COLO668 (cell line): ENCODE data around the gene LBHD2.
"Not testable (repeated sequence)": the region's sequence is repeated elsewhere in the genome, so short reads cannot be mapped to it uniquely, and the experiment has no call there.

Experiments used
- DNase-seq: peaks from one replicate; lab custom pipeline; 2025; ENCODE audit not compliant: unreplicated experiment; lab: John Stamatoyannopoulos, UW

Gene LBHD2

DNA sequence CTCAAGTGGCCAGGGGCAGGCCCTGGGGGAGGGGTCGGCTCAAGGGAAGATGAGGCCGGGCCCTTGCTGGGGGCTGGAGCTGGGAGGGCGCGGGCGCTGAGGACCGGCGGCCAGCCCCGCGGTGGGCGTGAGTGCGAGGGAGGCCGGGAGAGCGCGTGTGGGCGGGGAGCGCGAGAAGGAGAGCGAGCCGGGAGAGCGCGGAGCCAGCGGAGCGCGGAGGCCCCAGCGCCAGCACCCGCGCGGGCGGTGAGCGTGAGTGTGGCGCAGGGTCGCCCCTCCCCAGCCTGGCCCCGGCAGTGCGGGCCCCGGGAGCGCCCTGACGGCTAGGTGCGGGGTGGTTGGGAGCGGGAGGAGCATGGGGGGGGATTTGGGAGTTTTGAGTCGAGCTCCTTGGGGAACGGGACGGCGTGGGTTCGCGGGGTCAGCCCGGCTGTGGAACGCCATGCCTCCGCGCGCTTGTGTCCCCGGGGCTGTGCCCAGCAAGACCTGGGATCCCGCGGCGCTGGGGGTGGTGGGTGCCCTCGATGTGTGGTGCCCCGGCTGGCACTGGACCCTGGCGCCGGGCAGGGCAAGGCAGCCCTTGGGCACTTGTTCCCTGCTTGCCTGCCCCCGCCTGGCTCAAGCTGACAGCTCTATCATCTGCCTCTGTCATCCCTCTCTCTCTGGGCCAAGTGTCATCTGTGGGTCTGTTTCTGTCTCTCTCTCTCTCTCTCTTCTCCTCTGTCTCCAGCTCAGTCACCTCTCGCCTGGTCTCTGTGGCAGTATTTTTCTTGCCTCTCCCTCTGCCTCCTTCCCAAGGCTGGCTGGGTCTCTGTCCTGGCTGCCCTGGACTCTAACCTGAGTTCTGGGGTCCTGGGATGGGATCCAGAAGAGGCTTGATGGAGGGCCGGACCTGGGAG, at the start of gene LBHD2:
TSS of gene LBHD2 (plus strand) at position 190 of the 899 bp plus-strand sequence. CDS start 1,803 bp downstream, outside the sequence.
- no peak for DNase-seq

DNA sequence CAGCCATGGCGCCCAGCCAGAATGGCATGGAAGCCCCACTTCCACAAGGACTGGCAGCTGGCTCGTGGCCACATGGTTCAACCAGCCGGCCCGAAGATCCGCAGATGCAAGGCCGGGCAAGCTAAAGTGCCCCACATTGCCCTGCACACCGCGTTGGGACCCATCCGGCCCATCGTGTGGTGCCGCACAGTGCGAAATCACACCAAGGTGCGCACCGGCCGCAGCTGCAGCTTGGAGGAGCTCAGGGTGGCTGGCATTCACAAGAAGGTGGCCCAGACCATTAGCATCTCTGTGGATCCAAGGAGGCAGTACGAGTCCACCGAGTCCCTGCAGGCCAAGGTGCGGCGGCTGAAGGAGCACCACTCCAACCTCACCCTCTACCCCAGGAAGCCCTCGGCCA, 42.5 kb upstream of the LBHD2 start:
- no peak for DNase-seq

DNA sequence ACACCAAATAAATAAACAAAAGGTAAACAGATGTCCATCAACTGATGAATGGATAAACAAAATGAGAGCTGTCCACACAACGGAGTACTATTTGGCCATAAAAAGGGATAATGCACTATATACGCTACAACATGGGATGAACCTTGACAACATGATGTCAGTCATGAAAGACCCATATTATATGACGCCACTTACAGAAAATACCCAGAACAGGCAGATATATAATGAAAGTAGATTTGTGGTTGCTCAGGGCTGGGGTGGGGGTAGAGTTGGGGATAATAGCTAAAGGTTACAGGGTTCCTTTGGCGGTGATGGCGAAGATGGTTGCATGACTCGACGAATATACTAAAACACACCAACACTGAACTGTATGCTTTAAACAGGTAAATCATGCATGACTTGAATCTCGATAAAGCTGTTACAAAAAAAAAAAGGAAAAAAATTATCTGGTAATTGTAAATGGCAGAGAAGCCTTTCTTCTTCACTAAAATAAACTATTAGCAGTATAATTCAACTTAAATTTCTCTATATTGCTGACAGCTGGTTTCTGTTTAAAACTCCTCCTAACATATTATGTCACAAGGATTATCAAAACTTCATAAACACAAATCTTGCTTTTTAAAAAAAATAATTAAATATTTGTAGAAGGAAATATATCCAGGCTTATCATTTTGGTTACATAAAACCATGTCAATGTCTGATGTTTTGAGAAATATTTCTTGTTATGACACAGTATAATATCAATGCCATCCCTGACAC, 40.6 kb upstream of the LBHD2 start:
- no peak for DNase-seq

DNA sequence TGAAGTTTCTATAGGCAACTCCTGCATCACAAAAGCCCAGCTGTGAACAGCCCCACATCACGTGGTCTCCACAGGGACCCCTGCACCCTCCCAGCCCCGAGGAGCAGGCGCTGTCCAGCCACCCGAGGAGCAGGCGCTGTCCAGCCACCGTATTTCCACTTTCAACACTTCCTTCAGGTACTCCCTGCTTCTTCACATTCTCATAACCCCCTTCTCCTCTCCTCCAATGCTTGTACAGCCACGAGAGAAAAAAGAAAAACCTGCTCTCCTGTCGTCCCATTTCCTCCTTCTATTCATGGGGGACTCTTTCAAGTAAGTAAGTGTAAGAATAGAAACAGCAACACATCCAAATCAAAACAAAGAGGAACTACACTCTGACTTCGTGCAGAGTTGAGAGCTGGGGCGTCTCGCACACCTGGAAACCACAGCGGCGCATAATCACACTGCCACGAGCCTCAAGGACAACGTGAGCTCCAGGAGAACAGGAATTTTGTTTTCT, 38.6 kb upstream of the LBHD2 start:
- DNase-seq = no peak

DNA sequence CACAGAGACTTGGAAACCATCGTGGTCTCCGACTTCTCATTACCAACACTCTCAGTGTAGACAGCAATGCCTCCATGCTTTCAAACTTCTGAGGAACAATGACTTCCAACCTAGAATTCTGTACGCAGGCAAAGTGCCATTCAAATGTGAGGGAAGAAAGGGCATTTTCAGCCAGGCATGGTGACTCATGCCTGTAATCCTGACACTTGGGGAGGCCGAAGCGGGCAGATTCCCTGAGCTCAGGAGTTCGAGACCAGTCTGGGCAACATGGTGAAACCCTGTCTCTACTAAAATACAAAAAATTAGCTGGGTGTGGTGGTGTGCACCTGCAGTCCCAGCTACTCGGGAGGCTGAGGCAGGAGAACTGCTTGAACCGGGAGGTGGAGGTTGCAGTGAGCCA, 36.6 kb upstream of the LBHD2 start:
- not testable (repeated sequence) for DNase-seq

DNA sequence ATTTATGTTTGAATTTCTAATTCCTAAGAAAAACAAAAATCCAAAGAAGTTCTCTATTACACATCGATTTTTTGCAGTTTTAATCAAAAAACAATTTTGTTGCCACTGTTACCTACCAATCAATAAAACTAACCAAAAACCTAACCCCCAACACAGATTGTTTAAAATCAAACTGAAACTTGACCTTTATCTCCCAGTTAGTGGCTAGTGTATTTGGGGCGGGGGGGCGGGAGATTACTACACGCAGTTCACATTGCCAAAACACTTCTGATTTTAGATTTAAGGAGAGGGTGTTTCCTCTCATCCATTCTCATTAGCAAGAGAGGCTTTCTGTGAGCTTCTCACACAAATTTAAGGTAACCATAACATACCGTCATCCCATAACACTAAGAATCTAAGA, 33.1 kb upstream of the LBHD2 start:
- no peak for DNase-seq

DNA sequence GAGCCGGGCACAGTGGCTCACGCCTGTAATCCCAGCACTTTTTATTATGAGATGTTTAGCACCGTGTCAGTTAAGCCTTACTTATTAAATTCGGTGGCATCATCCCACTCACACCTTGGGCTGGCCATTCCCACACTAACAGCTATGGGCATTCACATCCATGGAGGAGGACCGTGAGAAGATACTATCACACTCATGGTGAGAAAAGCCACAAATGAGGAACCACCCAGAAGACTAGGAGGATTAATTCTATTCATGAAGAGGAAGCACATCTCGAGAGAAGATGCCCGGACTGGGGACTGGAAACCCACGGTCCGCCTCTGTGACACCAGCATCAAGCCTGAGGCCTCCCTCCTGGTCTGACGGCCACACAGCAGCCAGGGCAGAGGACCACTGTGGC, 31.6 kb upstream of the LBHD2 start:
- DNase-seq = no peak

DNA sequence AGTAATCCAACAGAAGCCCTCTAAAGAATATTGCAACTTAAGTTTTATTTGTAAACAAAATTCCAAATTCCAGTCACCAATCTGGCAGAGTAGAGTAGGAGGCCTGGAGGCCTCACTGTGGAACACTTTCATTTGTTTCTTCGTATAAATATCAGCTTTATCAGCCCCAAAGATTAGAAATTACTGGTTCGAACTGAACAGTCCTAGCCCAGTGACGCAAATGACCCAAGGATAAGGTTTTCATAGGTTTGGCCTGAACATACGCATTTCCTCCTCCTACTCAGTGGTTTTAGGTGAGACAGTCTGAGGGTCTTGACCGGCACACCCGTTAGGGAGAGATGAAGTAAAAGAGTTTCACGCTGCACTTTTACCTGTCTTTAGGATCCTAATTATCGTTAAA, 28.3 kb upstream of the LBHD2 start:
- DNase-seq = no peak

DNA sequence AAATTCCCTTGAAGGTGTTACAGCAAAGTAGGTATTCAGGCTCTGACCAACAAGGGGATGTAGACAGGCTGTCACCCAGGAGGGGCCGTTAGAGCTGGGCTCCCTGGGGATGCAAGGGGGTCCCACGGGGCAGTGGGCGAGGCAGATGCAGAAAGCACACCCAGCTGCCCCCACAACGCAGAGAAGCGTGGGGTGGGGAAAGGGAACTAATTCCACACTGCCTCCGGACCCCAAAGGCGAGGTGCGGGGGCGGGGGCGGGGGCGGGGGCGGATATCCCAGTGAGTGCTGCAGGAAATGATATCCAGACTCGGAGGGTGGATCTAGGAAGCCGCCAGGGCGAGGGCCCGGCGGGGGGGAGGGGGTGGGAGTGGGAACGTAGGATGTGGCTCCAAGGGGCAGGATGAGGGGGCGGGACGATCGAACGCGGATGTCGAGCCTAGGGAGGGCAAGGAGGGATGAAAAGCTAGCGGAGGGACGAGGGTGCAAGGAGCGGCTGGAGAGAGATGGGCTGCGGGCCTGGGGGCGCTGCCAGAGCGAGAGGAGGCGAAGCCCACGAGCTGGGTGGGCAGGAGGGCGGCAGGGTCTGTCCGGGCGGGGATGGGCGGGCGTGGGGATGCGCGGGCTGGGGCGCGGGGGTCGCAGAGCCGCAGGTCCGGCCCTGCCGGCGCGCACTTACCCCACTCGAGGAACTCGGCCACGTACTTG, 27.5 kb upstream of the LBHD2 start:
- peak; percentile 68 for DNase-seq

DNA sequence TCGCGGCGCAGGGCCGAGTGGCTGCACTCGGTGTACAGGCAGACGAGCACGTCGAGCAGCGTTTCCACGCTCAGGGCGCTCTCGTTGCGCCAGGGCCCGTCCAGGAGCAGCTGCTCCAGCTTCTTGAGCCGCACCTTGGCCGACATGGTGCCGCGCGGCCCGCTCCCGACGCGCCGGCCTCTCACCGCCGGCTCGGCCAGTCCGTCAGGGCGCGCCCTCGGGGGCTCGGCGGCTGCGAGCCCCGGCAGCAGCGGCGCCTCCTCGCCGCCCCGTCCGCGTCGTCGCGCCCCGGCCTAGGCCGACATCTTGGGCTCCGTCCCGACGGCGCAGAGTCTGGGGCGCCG, 27.0 kb upstream of the LBHD2 start:
- DNase-seq = no peak

DNA sequence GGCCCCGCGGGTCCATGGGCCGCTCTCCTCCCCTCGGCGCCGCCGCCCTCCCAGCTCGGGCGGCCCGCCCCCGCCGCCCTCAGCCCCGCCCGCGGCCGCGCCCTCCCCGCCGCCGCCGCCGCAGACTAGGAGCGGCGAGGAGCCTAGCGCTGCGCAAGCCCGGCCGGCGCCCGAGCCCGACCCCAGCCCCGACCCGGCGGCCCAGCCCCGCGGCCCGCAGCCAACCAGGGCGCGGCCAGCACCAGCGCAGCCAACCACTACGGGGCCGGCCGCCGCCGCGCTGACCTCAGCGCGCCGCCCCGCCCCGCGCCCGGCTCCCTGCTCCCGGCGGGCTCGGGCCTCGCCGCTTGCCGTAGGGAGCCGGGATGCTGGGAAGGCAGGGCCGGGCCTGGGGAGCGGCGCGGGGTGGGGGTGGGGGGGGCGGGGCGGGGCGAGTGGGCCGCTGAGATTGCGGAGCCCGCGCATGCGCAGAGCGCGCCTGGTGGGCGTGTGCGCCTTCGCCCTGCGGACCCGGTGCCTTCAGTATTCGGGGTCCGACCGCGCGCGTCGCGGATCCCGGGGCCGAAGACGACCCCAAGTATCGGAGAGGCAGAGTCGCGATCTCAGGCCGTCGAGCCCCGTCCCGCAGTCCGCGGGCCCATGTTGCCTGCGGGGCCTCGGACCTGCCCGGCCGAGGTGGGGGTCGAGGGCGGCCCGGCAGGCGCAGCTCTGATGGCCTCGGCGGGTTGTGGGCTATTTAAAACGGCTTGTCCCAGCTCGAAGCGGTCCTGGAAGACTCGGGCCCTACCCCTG, 26.4 kb upstream of the LBHD2 start, which contains the start of gene CDC42BPB:
TSS of gene CDC42BPB (minus strand) at position 178 of the 792 bp plus-strand sequence. CDS start 376 bp downstream, outside the sequence.
- DNase-seq = peak; percentile 97

DNA sequence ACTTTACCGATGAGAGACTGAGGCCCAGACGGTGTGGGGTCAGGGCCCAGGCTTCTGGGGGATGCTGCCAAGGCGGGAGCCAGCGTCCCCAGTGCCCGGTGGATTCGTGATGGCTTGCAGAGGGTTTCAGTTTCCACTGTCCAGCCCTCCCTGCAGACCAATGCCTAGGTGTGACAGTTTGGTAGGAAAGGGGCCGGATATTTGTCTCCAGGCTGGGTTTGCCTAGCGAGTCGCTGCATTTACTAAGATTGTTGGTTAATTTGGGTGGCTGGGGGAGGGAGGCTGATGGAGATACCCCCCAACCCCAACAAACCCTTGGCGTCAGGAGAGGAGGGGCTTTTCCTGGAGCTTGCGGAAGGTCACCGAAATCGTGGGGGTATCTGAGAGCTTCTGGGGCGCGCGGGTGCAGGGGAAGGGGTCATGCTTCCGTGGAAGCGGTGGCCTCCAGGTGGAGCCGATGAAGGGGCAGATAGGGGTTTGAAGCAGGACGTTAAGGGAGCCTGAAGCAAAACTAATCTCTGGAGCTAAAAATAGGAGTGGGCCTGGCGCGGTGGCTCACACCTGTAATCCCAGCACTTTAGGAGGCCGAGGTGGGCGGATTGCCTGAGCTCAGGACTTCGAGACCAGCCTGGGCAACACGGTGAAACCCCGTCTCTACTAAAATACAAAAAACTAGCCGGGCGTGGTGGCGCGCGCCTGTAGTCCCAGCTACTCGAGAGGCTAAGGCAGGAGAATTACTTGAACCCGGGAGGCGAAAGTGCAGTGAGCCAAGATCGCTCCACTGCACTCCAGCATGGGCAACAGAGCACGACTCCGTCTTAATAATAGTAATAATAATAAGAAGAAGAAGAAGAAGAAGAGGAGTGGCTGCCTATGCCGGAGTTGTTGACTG, 25.6 kb upstream of the LBHD2 start:
- DNase-seq = no peak

DNA sequence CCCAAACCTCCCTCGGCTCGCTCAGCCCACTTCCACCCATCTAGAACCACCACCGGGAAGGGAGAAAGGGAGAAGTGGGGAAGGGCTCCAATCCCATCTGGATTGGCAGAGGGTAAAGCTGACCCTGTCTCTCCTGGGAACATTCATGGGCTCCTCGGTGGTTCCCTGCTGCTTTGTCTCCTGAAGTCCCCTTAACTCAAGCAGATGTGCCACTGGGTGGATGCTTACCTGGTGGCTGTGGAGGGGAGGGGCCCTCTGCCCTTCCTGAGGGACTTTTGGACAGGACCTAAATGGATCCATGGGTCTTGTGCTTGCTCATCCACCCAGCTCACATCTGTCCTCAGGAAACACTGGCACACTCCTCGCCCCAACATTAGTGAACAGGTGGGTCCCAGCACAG, 24.5 kb upstream of the LBHD2 start:
- no peak for DNase-seq

DNA sequence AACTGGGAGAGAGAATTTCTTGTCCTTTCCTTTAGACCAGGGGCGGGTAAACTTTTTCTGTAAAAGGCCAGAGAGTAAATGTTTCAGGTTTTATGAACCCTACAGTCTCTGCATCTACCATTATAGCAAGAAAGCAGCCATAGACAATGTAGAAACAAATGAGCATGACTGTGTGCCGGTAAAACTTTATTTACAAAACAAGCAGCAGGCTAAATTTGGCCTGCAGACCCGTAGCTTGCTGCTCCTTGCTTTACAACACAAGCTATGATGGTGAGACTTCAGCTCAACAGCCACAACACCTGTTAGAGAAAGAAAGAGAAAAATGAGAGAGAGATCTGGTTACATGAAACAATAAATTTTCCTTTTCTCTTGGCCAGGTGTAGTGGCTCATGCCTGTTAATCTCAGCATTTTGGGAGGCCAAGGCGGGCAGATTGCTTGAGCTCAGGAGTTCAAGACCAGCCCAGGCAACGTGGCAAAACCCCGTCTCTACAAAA, 22.5 kb upstream of the LBHD2 start:
- no peak for DNase-seq

DNA sequence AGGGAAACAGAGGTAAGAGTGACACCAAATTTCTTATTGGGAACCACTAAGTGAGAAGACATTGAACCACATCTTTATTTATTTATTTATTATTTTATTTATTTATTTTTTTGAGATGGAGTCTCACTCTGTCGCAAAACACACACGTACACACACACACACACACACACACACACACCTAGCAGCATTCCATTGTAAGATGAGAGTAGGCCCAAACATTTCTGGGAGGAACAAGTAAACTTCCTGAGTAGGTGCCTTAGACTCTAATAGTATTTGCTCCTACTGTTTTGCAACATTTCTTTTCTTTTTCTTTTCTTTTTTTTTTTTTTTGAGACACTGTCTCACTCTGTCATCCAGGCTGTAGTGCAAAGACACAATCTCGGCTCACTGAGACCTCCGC, 19.6 kb upstream of the LBHD2 start:
- DNase-seq = no peak

DNA sequence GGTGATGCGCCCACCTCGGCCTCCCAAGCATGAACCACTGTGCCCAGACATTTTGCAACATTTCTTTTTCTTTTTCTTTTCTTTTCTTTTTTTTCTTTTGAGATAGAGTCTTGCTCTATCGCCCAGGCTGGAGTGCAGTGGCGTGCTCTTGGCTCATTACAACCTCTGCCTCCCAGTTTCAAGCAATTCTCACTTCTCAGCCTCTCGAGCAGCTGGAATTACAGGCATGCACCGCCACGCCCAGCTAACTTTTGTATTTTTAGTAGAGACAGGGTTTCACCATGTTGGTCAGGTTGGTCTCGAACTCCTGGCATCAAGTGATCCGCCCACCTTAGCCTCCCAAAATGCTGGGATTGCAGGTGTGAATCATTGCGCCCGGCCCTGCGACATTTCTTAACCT, 19.0 kb upstream of the LBHD2 start:
- no peak for DNase-seq

DNA sequence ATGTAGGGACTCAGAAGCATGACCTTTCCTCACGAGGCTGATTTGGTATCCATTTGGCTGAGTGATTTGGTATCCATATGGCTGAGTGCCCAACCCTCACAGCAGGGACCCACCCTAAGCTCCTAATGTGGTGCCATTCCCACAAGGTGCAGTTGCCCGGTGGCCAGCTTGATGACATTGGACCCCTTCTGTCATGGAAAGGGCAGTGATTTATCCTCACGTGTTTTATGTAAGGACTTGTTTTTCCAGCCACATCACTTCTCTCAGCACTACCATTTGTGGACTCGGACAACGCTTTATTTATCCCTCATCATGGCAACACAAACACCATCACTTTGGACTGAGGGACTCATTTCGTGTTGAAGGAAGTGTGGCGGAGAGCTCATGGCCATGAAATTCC, 18.1 kb upstream of the LBHD2 start:
- no peak for DNase-seq

DNA sequence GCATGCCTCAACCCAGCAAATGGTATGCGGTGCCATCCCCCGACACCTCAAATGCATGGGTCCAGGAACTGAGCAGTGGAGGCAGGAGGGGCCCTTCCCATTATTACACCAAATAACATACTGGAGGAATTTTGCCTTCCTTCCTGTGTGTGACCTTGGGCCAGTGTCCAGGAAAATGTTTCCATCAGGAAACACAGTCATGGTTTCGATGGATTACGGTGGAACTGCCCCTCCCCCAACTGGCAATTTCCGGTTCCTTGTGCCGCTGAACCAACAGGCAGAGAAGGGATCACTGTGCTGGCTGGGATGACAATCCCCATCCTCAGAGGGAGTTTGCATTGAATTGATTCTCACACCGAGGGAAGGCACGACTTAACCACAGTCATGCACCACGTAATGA, 17.6 kb upstream of the LBHD2 start:
- no peak for DNase-seq

DNA sequence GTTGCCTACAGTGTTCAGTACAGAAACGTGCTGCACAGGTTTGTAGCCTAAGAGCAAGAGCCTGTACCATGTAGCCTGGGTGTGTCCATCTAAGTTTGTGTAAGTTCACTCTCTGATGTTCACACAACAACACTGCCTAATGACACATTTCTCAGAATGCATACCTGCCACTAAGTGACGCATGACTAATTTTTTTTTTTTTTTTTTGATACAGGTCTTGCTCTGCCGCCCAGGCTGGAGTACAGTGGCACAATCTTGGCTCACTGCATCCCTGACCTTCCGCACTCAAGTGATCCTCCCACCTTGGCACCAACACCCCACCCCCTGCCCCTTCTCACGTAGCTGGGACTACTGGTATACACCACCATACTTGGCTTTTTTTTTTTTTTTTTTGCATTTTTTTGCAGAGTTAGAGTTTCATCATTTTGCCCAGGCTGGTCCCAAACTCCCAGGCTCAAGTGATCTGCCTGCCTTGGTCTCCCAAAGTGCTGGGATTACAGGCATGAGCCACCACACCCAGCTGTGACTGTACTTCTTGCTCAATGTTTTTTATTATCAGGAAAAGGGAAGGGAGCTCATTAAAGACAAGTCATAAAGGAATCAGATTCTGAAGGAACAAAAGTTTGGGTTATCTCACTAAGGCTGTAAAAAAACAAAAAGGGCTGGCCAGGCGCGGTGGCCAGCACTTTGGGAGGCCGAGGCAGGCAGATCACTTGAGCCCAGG, 16.6 kb upstream of the LBHD2 start:
- no peak for DNase-seq
